ENCODE results near the gene RBM47. TPM values are rescaled to one million over a fixed set of nuclear protein-coding genes. Genes with fewer than 3 reads are reported as not detected.

The RBM47 gene
- polyA plus RNA-seq, 1 donor from 2014 or later, result 1.7 TPM

DNA sequence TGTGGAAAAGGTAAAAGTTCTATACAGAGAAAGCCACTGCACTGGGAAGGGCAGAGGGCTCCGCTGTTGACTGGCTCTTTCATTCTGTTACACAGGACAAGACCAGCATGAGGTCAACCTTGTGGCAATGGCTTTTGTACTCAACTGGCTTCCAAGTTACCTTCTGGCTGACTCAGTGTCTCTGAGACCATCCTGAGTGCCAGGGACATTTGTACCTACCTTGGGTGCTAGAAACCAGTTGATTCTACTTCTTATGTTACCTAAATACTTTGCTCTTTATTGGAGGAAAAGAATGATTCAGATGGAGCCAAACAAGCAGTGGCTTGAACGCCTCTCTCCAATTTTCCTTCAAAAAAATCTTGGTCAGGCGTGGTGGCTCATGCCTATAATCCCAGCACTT lies 123.2 kb downstream of the RBM47 start:
- no peaks in the 10 kb centered on the region for H3K36me3 ChIP-seq (ENCODE audit: insufficient read depth, low read length)
- no peaks in the 10 kb centered on the region for H3F3A ChIP-seq (ENCODE audit: insufficient read depth, low read length, poor library complexity, severe bottlenecking)
- no peaks in the 10 kb centered on the region for H3K9me3 ChIP-seq (ENCODE audit: low read length)
- no peaks in the 10 kb centered on the region for H3K9me2 ChIP-seq (ENCODE audit: insufficient read depth, low read length)
- H2AFZ ChIP-seq (ENCODE audit: low read depth, low read length), result no peak overlapping the region
- TF ChIP-seq TAF1 (IDR thresholded peaks at IDR 0.05; ENCODE audit: low read depth), result no peak
- no peak for TF ChIP-seq SMC3 (conservative IDR thresholded peaks at IDR 0.05; ENCODE audit: poor library complexity)
- no peak for TF ChIP-seq POLR2AphosphoS5 (IDR thresholded peaks at IDR 0.05)
- TF ChIP-seq RAD21 (conservative IDR thresholded peaks at IDR 0.05), result no peak
- TF ChIP-seq, protein P1, sequence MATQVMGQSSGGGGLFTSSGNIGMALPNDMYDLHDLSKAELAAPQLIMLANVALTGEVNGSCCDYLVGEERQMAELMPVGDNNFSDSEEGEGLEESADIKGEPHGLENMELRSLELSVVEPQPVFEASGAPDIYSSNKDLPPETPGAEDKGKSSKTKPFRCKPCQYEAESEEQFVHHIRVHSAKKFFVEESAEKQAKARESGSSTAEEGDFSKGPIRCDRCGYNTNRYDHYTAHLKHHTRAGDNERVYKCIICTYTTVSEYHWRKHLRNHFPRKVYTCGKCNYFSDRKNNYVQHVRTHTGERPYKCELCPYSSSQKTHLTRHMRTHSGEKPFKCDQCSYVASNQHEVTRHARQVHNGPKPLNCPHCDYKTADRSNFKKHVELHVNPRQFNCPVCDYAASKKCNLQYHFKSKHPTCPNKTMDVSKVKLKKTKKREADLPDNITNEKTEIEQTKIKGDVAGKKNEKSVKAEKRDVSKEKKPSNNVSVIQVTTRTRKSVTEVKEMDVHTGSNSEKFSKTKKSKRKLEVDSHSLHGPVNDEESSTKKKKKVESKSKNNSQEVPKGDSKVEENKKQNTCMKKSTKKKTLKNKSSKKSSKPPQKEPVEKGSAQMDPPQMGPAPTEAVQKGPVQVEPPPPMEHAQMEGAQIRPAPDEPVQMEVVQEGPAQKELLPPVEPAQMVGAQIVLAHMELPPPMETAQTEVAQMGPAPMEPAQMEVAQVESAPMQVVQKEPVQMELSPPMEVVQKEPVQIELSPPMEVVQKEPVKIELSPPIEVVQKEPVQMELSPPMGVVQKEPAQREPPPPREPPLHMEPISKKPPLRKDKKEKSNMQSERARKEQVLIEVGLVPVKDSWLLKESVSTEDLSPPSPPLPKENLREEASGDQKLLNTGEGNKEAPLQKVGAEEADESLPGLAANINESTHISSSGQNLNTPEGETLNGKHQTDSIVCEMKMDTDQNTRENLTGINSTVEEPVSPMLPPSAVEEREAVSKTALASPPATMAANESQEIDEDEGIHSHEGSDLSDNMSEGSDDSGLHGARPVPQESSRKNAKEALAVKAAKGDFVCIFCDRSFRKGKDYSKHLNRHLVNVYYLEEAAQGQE (IDR thresholded peaks at IDR 0.05; ENCODE audit: borderline replicate concordance), result no peak
- no peak for TF ChIP-seq MXI1 (conservative IDR thresholded peaks at IDR 0.05; ENCODE audit: poor library complexity, severe bottlenecking)
- TF ChIP-seq, protein P2, sequence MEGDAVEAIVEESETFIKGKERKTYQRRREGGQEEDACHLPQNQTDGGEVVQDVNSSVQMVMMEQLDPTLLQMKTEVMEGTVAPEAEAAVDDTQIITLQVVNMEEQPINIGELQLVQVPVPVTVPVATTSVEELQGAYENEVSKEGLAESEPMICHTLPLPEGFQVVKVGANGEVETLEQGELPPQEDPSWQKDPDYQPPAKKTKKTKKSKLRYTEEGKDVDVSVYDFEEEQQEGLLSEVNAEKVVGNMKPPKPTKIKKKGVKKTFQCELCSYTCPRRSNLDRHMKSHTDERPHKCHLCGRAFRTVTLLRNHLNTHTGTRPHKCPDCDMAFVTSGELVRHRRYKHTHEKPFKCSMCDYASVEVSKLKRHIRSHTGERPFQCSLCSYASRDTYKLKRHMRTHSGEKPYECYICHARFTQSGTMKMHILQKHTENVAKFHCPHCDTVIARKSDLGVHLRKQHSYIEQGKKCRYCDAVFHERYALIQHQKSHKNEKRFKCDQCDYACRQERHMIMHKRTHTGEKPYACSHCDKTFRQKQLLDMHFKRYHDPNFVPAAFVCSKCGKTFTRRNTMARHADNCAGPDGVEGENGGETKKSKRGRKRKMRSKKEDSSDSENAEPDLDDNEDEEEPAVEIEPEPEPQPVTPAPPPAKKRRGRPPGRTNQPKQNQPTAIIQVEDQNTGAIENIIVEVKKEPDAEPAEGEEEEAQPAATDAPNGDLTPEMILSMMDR (IDR thresholded peaks at IDR 0.05; ENCODE audit: poor library complexity, severe bottlenecking), result no peak
- no peak for TF ChIP-seq EZH2 (IDR thresholded peaks at IDR 0.05; ENCODE audit: borderline replicate concordance, insufficient read depth, low read length, poor library complexity, severe bottlenecking)
- no peak for TF ChIP-seq EP300 (conservative IDR thresholded peaks at IDR 0.05; ENCODE audit: poor library complexity, severe bottlenecking)
- H3K27me3 ChIP-seq (ENCODE audit: insufficient read depth, low read depth, low read length), result no peaks in the 10 kb centered on the region
- H3K9ac ChIP-seq (ENCODE audit: low read length), result no peak overlapping the region
- no peak overlapping the region for H3K4me3 ChIP-seq (ENCODE audit: low read length)
- no peaks in the 10 kb centered on the region for H3K79me2 ChIP-seq (replicated peaks; ENCODE audit: insufficient read depth, low read length)
- H3K27ac ChIP-seq (ENCODE audit: low read length), result no peak overlapping the region
- H4K20me1 ChIP-seq (ENCODE audit: insufficient read depth), result no peaks in the 10 kb centered on the region
- H3K4me2 ChIP-seq (ENCODE audit: low read length), result no peak overlapping the region

DNA sequence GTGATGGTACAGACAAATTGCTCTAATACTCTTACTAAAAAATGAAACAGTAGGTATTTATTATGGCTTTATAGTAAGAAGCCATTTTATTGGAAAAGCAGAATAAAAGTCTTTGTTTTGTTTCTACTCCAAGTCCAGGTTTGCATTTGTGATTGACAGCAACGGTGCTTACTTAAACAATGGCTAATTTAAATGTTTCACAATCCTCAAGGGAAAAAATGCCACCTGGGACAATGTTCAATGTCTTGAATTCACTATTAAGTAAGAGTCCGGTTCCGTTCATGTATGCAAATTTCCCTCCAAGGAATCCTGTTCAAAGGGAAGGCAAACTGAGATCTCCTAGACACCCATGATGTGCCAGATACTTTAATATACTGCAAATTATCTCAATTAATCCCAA lies 123.6 kb downstream of the RBM47 start:
- TF ChIP-seq SMC3 (conservative IDR thresholded peaks at IDR 0.05; ENCODE audit: poor library complexity), result no peak
- TF ChIP-seq MXI1 (conservative IDR thresholded peaks at IDR 0.05; ENCODE audit: poor library complexity, severe bottlenecking), result no peak
- TF ChIP-seq TAF1 (IDR thresholded peaks at IDR 0.05; ENCODE audit: low read depth), result no peak
- TF ChIP-seq, protein P2 (IDR thresholded peaks at IDR 0.05; ENCODE audit: poor library complexity, severe bottlenecking), result no peak
- TF ChIP-seq RAD21 (conservative IDR thresholded peaks at IDR 0.05), result no peak
- no peak for TF ChIP-seq POLR2AphosphoS5 (IDR thresholded peaks at IDR 0.05)
- no peak for TF ChIP-seq EZH2 (IDR thresholded peaks at IDR 0.05; ENCODE audit: borderline replicate concordance, insufficient read depth, low read length, poor library complexity, severe bottlenecking)
- no peak for TF ChIP-seq EP300 (conservative IDR thresholded peaks at IDR 0.05; ENCODE audit: poor library complexity, severe bottlenecking)
- TF ChIP-seq, protein P1 (IDR thresholded peaks at IDR 0.05; ENCODE audit: borderline replicate concordance), result no peak
- Histone ChIP-seq H3K27me3 (ENCODE audit: insufficient read depth, low read depth, low read length) (no peaks in the 10 kb centered on the region), H3F3A (ENCODE audit: insufficient read depth, low read length, poor library complexity, severe bottlenecking) (no peaks in the 10 kb centered on the region), H3K9ac (ENCODE audit: low read length) (no peak overlapping the region), H3K4me3 (ENCODE audit: low read length) (no peak overlapping the region), H3K9me3 (ENCODE audit: low read length) (no peaks in the 10 kb centered on the region), H4K20me1 (ENCODE audit: insufficient read depth) (no peaks in the 10 kb centered on the region), H3K36me3 (ENCODE audit: insufficient read depth, low read length) (no peaks in the 10 kb centered on the region), H3K9me2 (ENCODE audit: insufficient read depth, low read length) (no peaks in the 10 kb centered on the region), H3K27ac (ENCODE audit: low read length) (no peak overlapping the region), H3K4me2 (ENCODE audit: low read length) (no peak overlapping the region), H2AFZ (ENCODE audit: low read depth, low read length) (no peak overlapping the region), H3K79me2 (replicated peaks; ENCODE audit: insufficient read depth, low read length) (no peaks in the 10 kb centered on the region)

All from neural cell (in vitro differentiated cells).